HepG2 (cell line): ENCODE measurements around the gene FNDC3B. TPM values are rescaled to one million over a fixed set of nuclear protein-coding genes. Genes with fewer than 3 reads are reported as not detected.

Experiments used
- ATAC-seq: fragments of 200-7000 bp; cut with Tn5 transposase; 3 replicates; pipeline ENCODE4 v1.9.1; 2020; ENCODE audit warnings: mild to moderate bottlenecking, moderate library complexity
- BruUV-seq: library from RNA; stranded (reverse); fragments of 400-500 nt; replicated peaks from 2 replicates; lab custom pipeline; 2021; lab: Mats Ljungman, UMichigan
- CTCF ChIA-PET: fragments of 300-600 bp; formaldehyde crosslinking; extraction: SDS; loops from one replicate; lab custom pipeline; 2021; ENCODE audit warnings: low total read pairs, inconsistent platforms, low intra/inter-chr PET ratio; lab: Yijun Ruan, JAX
- POLR2A ChIA-PET: fragments of 350-600 bp; sonication (Branson Sonifier 250); formaldehyde crosslinking; loops from one replicate; lab custom pipeline; 2020; ENCODE audit warnings: antibody characterized with exemption, inconsistent platforms; lab: Yijun Ruan, JAX
- DNase-seq: peaks from one replicate; pipeline ENCODE4 v3.0.0-alpha.2; 2015; ENCODE audit warnings: low spot score
- FAIRE-seq: peaks from 3 replicates; lab custom pipeline; 2011; peaks lifted over from hg19 to GRCh38; lab: Jason Lieb, UNC
- H2AFZ ChIP-seq: one replicate; pipeline ENCODE4 v1.6.1; 2011; ENCODE audit warnings: low read length, inconsistent platforms
- H3K27ac ChIP-seq: fragments of 300-600 bp; 3 replicates; pipeline ENCODE4 v1.8.0; 2011; ENCODE audit warnings: mixed run types, mild to moderate bottlenecking, mixed read lengths, low read length, inconsistent platforms; ENCODE audit not compliant: insufficient read depth; ENCODE audit errors: extremely low read length
- H3K27me3 ChIP-seq, 2 experiments: fragments of 200-600 bp in 1 of 2; 2 replicates in 1 of 2; 3 replicates in 1 of 2; pipeline versions ENCODE4 v1.6.0 to v1.8.0; 2011; ENCODE audit warnings: low read length in 2 of 2, mild to moderate bottlenecking in 2 of 2, moderate library complexity in 2 of 2, inconsistent platforms in 1 of 2; ENCODE audit not compliant: insufficient read depth in 2 of 2, control insufficient read depth in 1 of 2
- H3K36me3 ChIP-seq, 2 experiments: fragments of 200-600 bp in 1 of 2; replicated peaks in 1 of 2; 2 replicates in 1 of 2; 3 replicates in 1 of 2; pipeline versions ENCODE4 v1.5.1 to v1.8.0; 2011; ENCODE audit warnings: low read length in 2 of 2, inconsistent platforms in 1 of 2; ENCODE audit not compliant: insufficient read depth in 2 of 2, control insufficient read depth in 1 of 2
- H3K4me1 ChIP-seq: 2 replicates; pipeline ENCODE4 v1.5.1; 2012; ENCODE audit warnings: low read length, inconsistent platforms; ENCODE audit not compliant: insufficient read depth
- H3K4me2 ChIP-seq: 2 replicates; pipeline ENCODE4 v1.6.0; 2011; ENCODE audit warnings: low read depth, low read length, inconsistent platforms
- H3K4me3 ChIP-seq, 3 experiments: fragments of 200-600 bp in 1 of 3; sonication (generic), shearing (Covaris generic) in 1 of 3; replicated peaks in 1 of 3; 2 replicates each; pipeline ENCODE4 v1.5.1; 2011 to 2016; ENCODE audit warnings: low read length in 3 of 3, inconsistent platforms in 2 of 3, low read depth in 2 of 3, mild to moderate bottlenecking in 2 of 3, control low read depth in 1 of 3, mixed read lengths in 1 of 3; ENCODE audit not compliant: insufficient read depth in 1 of 3
- H3K79me2 ChIP-seq: one replicate; pipeline ENCODE4 v1.6.1; 2011; ENCODE audit warnings: low read length, inconsistent platforms; ENCODE audit not compliant: insufficient read depth
- H3K9ac ChIP-seq: 2 replicates; pipeline ENCODE4 v1.6.0; 2011; ENCODE audit warnings: mild to moderate bottlenecking, low read depth, low read length, inconsistent platforms; ENCODE audit not compliant: insufficient read depth
- H3K9me3 ChIP-seq: 2 replicates; pipeline ENCODE4 v1.5.1; 2012; ENCODE audit warnings: mild to moderate bottlenecking, low read length
- H4K20me1 ChIP-seq: 2 replicates; pipeline ENCODE4 v1.6.0; 2011; ENCODE audit warnings: inconsistent platforms, mild to moderate bottlenecking, low read length, moderate library complexity; ENCODE audit not compliant: insufficient read depth
- BRD4 ChIP-seq: sonication (generic); formaldehyde crosslinking; IDR thresholded peaks from 2 replicates; pipeline ENCODE4 v1.4.0; 2020; ENCODE audit warnings: missing genetic modification reagents
- JARID2 ChIP-seq: sonication (generic); formaldehyde crosslinking; IDR thresholded peaks from 2 replicates; pipeline ENCODE4 v1.8.1; 2023; ENCODE audit warnings: missing genetic modification reagents, inconsistent platforms; ENCODE audit not compliant: insufficient replicate concordance
- POLR2A ChIP-seq, 2 experiments: IDR thresholded peaks; 2 replicates each; pipeline ENCODE4 v1.6.1; 2011; ENCODE audit warnings: low read depth in 2 of 2, low read length in 2 of 2, mild to moderate bottlenecking in 1 of 2, moderate library complexity in 1 of 2; ENCODE audit not compliant: insufficient read depth in 1 of 2
- POLR2AphosphoS5 ChIP-seq: IDR thresholded peaks from 2 replicates; pipeline ENCODE4 v1.6.1; 2012; ENCODE audit warnings: low read depth, low read length
- ZNF143 ChIP-seq: sonication (generic); formaldehyde crosslinking; IDR thresholded peaks from 2 replicates; pipeline ENCODE4 v1.4.0; 2020; ENCODE audit warnings: missing genetic modification reagents
- ZNF780A ChIP-seq: sonication (generic); formaldehyde crosslinking; IDR thresholded peaks from 2 replicates; pipeline ENCODE4 v1.8.0; 2022; ENCODE audit warnings: mild to moderate bottlenecking, missing genetic modification reagents, moderate library complexity
- ZNF790 ChIP-seq: sonication (generic); formaldehyde crosslinking; IDR thresholded peaks from 2 replicates; pipeline ENCODE4 v1.8.0; 2022; ENCODE audit warnings: missing genetic modification reagents, mild to moderate bottlenecking, borderline replicate concordance
- WGBS: methylation state at CpG from one replicate; pipeline ENCODE4 v1.1.6; 2017; ENCODE audit warnings: low lambda C conversion rate; 5-methylcytosine and 5-hydroxymethylcytosine counted together
- in situ Hi-C: cut with HindIII; loops from 2 replicates; pipeline ENCODE4 v1.10.0; 2017; ENCODE audit warnings: low pct_unique_long_range_greater_than_20kb; ENCODE audit not compliant: extremely low pct_ligation_motif_present
- intact Hi-C: fragments of 100-400 bp; cut with micrococcal nuclease; formaldehyde crosslinking; loops from one replicate; pipeline ENCODE4 v1.10.0; 2022; ENCODE audit not compliant: unreplicated experiment
- polyA plus RNA-seq, 8 experiments: library from polyadenylated mRNA; depleted of rRNA in 3 of 8; stranded (reverse) in 7 of 8; unstranded in 1 of 8; fragments of >200 nt; fragmentation: Illumina TruSeq in 4 of 8; extraction: Trizol in 4 of 8; gene quantifications; 2 replicates each; pipeline versions ENCODE4 v1.2.1 to v1.2.3, GENCODE V29; 2011 to 2016; ENCODE audit warnings: low read depth in 4 of 8, missing spikeins in 1 of 8, mixed read lengths in 1 of 8; ENCODE audit not compliant: insufficient read depth in 1 of 8
- total RNA-seq, 5 experiments: library from RNA; depleted of rRNA; stranded (reverse); fragments of >200 nt; fragmentation: Illumina TruSeq; extraction: Trizol; gene quantifications; 2 replicates each; pipeline ENCODE4 v1.2.3, GENCODE V29; 2016; ENCODE audit warnings: low read depth in 1 of 5
- TF ChIP-seq, protein P1 (sequence below): IDR thresholded peaks from 2 replicates; pipeline ENCODE4 v1.4.0; 2020; ENCODE audit warnings: mild to moderate bottlenecking, missing genetic modification reagents
- TF ChIP-seq, protein P2 (sequence below): sonication (generic); formaldehyde crosslinking; IDR thresholded peaks from 2 replicates; pipeline ENCODE4 v1.8.1; 2022; ENCODE audit warnings: mild to moderate bottlenecking, missing genetic modification reagents
- TF ChIP-seq, protein P3 (sequence below), 2 experiments: fragments of 450-650 bp in 1 of 2; sonication (generic) in 1 of 2; formaldehyde crosslinking; IDR thresholded peaks; 2 replicates each; pipeline versions ENCODE4 v1.5.0 to v1.8.0; 2020 to 2022; ENCODE audit warnings: mild to moderate bottlenecking in 1 of 2, missing genetic modification reagents in 1 of 2
- TF ChIP-seq, protein P4 (sequence below): IDR thresholded peaks from 2 replicates; pipeline ENCODE4 v1.6.1; 2012; ENCODE audit warnings: inconsistent platforms

FNDC3B gene
- total and polyA plus RNA-seq, 2 of the 13 experiments (the other 11 are each of a cell fraction or from before 2014, with no cell fraction given), result 74.8 to 103 TPM

DNA sequence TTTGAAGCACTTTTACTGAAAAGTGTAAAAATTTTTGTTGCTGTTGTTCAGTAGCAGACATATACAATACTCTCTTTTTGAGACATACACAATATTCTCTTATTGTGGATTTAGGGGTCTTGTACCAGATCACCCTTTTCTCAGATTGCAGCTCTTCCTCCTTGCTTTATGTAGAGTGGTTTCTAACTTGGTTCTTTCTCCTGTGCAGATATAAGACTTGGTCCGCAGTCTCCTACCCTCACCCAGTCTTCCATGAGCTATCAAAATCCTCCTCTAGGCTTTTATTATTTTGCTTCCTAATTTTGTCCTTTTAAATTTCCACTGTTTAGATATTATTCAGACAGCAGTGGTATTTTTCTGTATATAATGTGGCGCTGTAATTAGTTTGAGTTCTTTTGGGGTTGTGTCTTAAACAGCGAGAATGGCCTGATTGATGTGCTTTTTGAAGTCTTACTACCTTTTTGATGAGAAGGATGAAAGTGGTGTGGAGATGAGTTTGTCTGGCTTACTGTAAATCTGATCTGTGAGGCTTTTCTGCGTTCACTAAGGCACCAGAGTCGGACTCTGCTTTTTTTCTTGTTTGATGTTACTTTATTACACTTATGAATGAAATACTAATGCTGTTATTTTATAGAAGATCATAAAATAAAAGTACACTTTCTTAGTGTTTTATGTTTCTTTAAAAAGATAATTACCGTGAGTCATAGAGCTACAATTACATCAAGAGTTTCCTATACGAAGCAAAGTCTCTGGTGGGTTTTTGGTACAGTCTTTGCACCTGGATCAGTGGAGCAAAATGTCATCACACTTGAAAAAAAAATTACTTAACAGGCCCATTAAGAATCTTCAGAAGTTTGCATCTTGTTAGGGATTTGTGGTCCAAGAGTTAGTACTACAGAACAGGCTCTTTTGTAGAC lies 27.8 kb downstream of the FNDC3B start:
- Histone ChIP-seq H3K79me2 (peaks cover 99% of the 10 kb centered on the region), H2AFZ (no peak overlapping the region), H3K4me3 (no peak overlapping the region), H3K27ac (peak overlapping the region; percentile 20), H3K27me3 (no peaks in the 10 kb centered on the region), H3K4me2 (peak overlapping the region; percentile 57), H3K9ac (no peak overlapping the region), H3K36me3 (peaks cover 8 to 69% of the 10 kb centered on the region in 2 experiments), H4K20me1 (peaks cover 99% of the 10 kb centered on the region), H3K4me1 (peaks cover 100% of the 10 kb centered on the region), H3K9me3 (no peaks in the 10 kb centered on the region)
- CTCF ChIA-PET, result no interaction called here
- WGBS, result 92% methylated on average over 7 of the region's 7 CpGs
- in situ Hi-C loops (no loop called here), intact Hi-C loops (loop anchor here (2.0 kb wide), 1 partner anchor 36 kb away; no protein-coding TSS in a partner anchor)
- FAIRE-seq, result no peak
- ATAC-seq, result no peak
- DNase-seq, result no peak
- TF ChIP-seq, protein P1, sequence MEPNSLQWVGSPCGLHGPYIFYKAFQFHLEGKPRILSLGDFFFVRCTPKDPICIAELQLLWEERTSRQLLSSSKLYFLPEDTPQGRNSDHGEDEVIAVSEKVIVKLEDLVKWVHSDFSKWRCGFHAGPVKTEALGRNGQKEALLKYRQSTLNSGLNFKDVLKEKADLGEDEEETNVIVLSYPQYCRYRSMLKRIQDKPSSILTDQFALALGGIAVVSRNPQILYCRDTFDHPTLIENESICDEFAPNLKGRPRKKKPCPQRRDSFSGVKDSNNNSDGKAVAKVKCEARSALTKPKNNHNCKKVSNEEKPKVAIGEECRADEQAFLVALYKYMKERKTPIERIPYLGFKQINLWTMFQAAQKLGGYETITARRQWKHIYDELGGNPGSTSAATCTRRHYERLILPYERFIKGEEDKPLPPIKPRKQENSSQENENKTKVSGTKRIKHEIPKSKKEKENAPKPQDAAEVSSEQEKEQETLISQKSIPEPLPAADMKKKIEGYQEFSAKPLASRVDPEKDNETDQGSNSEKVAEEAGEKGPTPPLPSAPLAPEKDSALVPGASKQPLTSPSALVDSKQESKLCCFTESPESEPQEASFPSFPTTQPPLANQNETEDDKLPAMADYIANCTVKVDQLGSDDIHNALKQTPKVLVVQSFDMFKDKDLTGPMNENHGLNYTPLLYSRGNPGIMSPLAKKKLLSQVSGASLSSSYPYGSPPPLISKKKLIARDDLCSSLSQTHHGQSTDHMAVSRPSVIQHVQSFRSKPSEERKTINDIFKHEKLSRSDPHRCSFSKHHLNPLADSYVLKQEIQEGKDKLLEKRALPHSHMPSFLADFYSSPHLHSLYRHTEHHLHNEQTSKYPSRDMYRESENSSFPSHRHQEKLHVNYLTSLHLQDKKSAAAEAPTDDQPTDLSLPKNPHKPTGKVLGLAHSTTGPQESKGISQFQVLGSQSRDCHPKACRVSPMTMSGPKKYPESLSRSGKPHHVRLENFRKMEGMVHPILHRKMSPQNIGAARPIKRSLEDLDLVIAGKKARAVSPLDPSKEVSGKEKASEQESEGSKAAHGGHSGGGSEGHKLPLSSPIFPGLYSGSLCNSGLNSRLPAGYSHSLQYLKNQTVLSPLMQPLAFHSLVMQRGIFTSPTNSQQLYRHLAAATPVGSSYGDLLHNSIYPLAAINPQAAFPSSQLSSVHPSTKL (CRISPR knock-in tag), result no peak
- TF ChIP-seq, protein P2, sequence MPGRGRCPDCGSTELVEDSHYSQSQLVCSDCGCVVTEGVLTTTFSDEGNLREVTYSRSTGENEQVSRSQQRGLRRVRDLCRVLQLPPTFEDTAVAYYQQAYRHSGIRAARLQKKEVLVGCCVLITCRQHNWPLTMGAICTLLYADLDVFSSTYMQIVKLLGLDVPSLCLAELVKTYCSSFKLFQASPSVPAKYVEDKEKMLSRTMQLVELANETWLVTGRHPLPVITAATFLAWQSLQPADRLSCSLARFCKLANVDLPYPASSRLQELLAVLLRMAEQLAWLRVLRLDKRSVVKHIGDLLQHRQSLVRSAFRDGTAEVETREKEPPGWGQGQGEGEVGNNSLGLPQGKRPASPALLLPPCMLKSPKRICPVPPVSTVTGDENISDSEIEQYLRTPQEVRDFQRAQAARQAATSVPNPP, result no peak
- TF ChIP-seq JARID2, result peak; percentile 4
- TF ChIP-seq ZNF790 (CRISPR knock-in tag), result no peak
- TF ChIP-seq POLR2AphosphoS5, result peak; percentile 39; the same call in 1 of the 2 replicates
- TF ChIP-seq ZNF143 (CRISPR knock-in tag), result no peak
- TF ChIP-seq, protein P3, sequence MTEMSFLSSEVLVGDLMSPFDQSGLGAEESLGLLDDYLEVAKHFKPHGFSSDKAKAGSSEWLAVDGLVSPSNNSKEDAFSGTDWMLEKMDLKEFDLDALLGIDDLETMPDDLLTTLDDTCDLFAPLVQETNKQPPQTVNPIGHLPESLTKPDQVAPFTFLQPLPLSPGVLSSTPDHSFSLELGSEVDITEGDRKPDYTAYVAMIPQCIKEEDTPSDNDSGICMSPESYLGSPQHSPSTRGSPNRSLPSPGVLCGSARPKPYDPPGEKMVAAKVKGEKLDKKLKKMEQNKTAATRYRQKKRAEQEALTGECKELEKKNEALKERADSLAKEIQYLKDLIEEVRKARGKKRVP (CRISPR knock-in tag; IDR thresholded peaks at IDR 0.05), result no peak
- no peak for TF ChIP-seq ZNF780A
- no peak for TF ChIP-seq BRD4 (CRISPR knock-in tag)
- TF ChIP-seq, protein P4, sequence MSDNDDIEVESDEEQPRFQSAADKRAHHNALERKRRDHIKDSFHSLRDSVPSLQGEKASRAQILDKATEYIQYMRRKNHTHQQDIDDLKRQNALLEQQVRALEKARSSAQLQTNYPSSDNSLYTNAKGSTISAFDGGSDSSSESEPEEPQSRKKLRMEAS, result no peak
- 0 out of 4 replicates have a peak, but pooled peaks of 1 of the 2 experiments have one; percentile 2 for TF ChIP-seq POLR2A (IDR thresholded peaks at IDR 0.05; ENCODE audit: insufficient read depth in 1 of 2, low read depth in 2 of 2, low read length in 2 of 2)
- BruUV-seq, result no TSS peak
- POLR2A ChIA-PET, result interaction anchor here (1.1 to 3.0 kb wide), 8 partner anchors 13 to 229 kb away, joined by 3 to 19 read pairs (median 6); no protein-coding TSS in a partner anchor
